Measurements from ENCODE around the gene ARHGAP24. TPM values are rescaled to one million over a fixed set of nuclear protein-coding genes. Genes with fewer than 3 reads are reported as not detected.

The ARHGAP24 gene
- total RNA-seq, 1 donor from 2014 or later, result 15.0 TPM

- TF ChIP-seq CTCF (IDR thresholded peaks at IDR 0.05; ENCODE audit: unreplicated experiment), result no peak
- Mint-ChIP-seq H3K4me1 (peaks cover 23% of the 10 kb centered on the region), H3K36me3 (no peaks in the 10 kb centered on the region), H3K9me3 (peaks cover 4% of the 10 kb centered on the region), H3K27ac (no peak overlapping the region), H3K27me3 (ENCODE audit: low read depth) (no peaks in the 10 kb centered on the region), H3K4me3 (no peak overlapping the region)
- no peak for DNase-seq (ENCODE audit: low spot score in 2 of 2, unreplicated experiment in 2 of 2)
Observed at GRCh38 chr4:85783900-85784299, 308.9 kb downstream of the ARHGAP24 start.

- Mint-ChIP-seq H3K9me3 (peaks cover 4% of the 10 kb centered on the region), H3K4me1 (peaks cover 19% of the 10 kb centered on the region), H3K27me3 (ENCODE audit: low read depth) (no peaks in the 10 kb centered on the region), H3K36me3 (no peaks in the 10 kb centered on the region), H3K4me3 (no peak overlapping the region), H3K27ac (no peak overlapping the region)
- TF ChIP-seq CTCF (IDR thresholded peaks at IDR 0.05; ENCODE audit: unreplicated experiment), result no peak
- no peak for DNase-seq (ENCODE audit: low spot score in 2 of 2, unreplicated experiment in 2 of 2)
Observed at GRCh38 chr4:85784348-85784747, 309.4 kb downstream of the ARHGAP24 start.

- H3K4me1 Mint-ChIP-seq, result peaks cover 16% of the 10 kb centered on the region
- H3K27ac Mint-ChIP-seq, result no peak overlapping the region
- H3K27me3 Mint-ChIP-seq (ENCODE audit: low read depth), result no peaks in the 10 kb centered on the region
- no peaks in the 10 kb centered on the region for H3K36me3 Mint-ChIP-seq
- no peak for DNase-seq (ENCODE audit: low spot score in 2 of 2, unreplicated experiment in 2 of 2)
- H3K9me3 Mint-ChIP-seq, result peaks cover 4% of the 10 kb centered on the region
- TF ChIP-seq CTCF (IDR thresholded peaks at IDR 0.05; ENCODE audit: unreplicated experiment), result no peak
- H3K4me3 Mint-ChIP-seq, result no peak overlapping the region
Observed at GRCh38 chr4:85784947-85785346, 310.0 kb downstream of the ARHGAP24 start.

- H3K27ac Mint-ChIP-seq, result no peak overlapping the region
Observed at GRCh38 chr4:85787133-85787532, 312.2 kb downstream of the ARHGAP24 start.

GRCh38 chr4:85788604-85789003 lies 313.7 kb downstream of the ARHGAP24 start:
- Mint-ChIP-seq H3K9me3 (no peaks in the 10 kb centered on the region), H3K4me1 (peaks cover 37% of the 10 kb centered on the region), H3K4me3 (no peak overlapping the region), H3K36me3 (no peaks in the 10 kb centered on the region), H3K27me3 (ENCODE audit: low read depth) (no peaks in the 10 kb centered on the region), H3K27ac (no peak overlapping the region)
- TF ChIP-seq CTCF (IDR thresholded peaks at IDR 0.05; ENCODE audit: unreplicated experiment), result no peak
- no peak for DNase-seq (ENCODE audit: low spot score in 2 of 2, unreplicated experiment in 2 of 2)

More at GRCh38 chr4:85787133-85787532, 312.2 kb downstream of the ARHGAP24 start:
- Mint-ChIP-seq H3K4me3 (no peak overlapping the region), H3K36me3 (no peaks in the 10 kb centered on the region), H3K9me3 (no peaks in the 10 kb centered on the region), H3K4me1 (peaks cover 26% of the 10 kb centered on the region), H3K27me3 (ENCODE audit: low read depth) (no peaks in the 10 kb centered on the region)
- DNase-seq (ENCODE audit: low spot score in 2 of 2, unreplicated experiment in 2 of 2), result no peak
- TF ChIP-seq CTCF (IDR thresholded peaks at IDR 0.05; ENCODE audit: unreplicated experiment), result no peak

- Mint-ChIP-seq H3K4me1 (peaks cover 40% of the 10 kb centered on the region), H3K36me3 (no peaks in the 10 kb centered on the region), H3K27ac (no peak overlapping the region), H3K4me3 (no peak overlapping the region), H3K9me3 (no peaks in the 10 kb centered on the region), H3K27me3 (ENCODE audit: low read depth) (no peaks in the 10 kb centered on the region)
- no peak for DNase-seq (ENCODE audit: low spot score in 2 of 2, unreplicated experiment in 2 of 2)
- TF ChIP-seq CTCF (IDR thresholded peaks at IDR 0.05; ENCODE audit: unreplicated experiment), result no peak
Observed at GRCh38 chr4:85789241-85789640, 314.3 kb downstream of the ARHGAP24 start.

All from mesothelial cell of epicardium (in vitro differentiated cells).